IMR-90 (cell line): ENCODE data around the gene ASH1L. TPM values are rescaled to one million over a fixed set of nuclear protein-coding genes. Genes with fewer than 3 reads are reported as not detected.

Experiments
- BHLHE40 ChIP-seq: fragments of 150-350 bp; IDR thresholded peaks from 2 replicates; pipeline ENCODE4 v1.6.1; 2016; ENCODE audit warnings: mild to moderate bottlenecking, low read depth, low read length
- CEBPB ChIP-seq: IDR thresholded peaks from 2 replicates; pipeline ENCODE4 v1.6.1; 2012; ENCODE audit warnings: low read depth, low read length, improper control_type of control experiment
- CTCF ChIP-seq: conservative IDR thresholded peaks from 2 replicates; pipeline ENCODE4 v1.5.1; 2012; ENCODE audit warnings: mild to moderate bottlenecking, low read depth, low read length, improper control_type of control experiment
- RAD21 ChIP-seq: IDR thresholded peaks from 2 replicates; pipeline ENCODE4 v1.6.1; 2012; ENCODE audit warnings: low read length, improper control_type of control experiment
- polyA plus RNA-seq, 3 experiments: library from polyadenylated mRNA; depleted of rRNA; stranded (reverse); fragments of >200 nt; gene quantifications; 2 replicates each; pipeline ENCODE4 v1.2.3, GENCODE V29; 2012; ENCODE audit warnings: low replicate concordance in 1 of 3
- total RNA-seq: library from RNA; depleted of rRNA; stranded (reverse); fragments of >200 nt; gene quantifications from 2 replicates; pipeline ENCODE4 v1.2.3, GENCODE V29; 2012

The ASH1L gene
- total and polyA plus RNA-seq, 2 of the 4 experiments (the other 2 are of a cell fraction) = 13.7 to 18.5 TPM

DNA sequence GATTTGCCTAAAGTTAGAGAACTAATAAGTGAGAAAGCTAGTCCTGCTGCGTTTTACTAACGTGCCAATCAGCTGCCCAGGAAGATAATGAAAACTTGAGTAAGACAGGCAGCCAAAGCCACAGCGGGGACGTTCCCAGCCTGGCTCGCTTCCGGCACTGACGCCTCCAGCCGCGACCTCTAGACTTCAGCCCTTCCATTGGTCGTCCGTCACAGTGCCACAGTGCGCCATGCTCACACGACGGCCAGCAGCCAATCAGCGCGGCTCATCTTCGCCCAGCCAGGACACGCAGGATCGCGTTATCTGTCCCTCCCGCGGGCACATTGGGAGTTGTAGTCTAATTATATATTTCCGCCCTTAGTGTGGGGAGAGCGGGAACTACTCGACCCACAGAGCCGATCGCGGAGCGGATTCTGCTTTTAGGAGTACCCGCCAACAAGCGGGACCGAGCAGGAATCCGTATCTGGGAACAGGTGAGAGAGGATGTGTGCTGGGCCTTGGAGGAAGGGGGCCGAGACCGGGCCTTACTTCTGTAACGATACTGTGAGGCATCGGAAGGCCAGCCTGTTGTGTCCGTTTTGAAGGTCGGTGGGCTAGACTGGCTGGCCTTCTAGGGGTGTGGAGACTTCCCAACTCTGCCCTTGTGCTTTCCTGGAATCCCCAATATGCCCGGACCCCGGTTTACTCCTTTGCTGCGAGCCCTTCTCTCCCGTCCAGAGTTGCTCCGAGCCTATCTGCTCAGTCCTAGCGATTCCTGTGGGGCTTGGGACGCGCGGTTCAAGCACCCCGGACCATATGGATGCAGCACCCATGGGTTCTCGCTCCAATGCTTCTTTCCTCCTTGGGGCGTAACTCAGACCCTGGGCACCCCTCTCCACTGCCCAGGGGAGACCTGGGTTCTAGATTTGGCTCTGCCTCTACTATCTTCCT, 253.8 kb downstream of the ASH1L start, which contains the start of gene FDPS (continued):
- TF ChIP-seq CTCF (no peak), BHLHE40 (peak; percentile 84), CEBPB (peak; percentile 56; the same call in 1 of the 2 replicates), RAD21 (no peak)
